Thyroid gland (tissue), 4 donors: Measurements from ENCODE around the gene PAX5. TPM values are rescaled to one million over a fixed set of nuclear protein-coding genes. Genes with fewer than 3 reads are reported as not detected.

Experiments
- DNase-seq, 2 donors: peaks; one replicate each; pipeline ENCODE4 v3.0.0-alpha.2; 2019
- H3K27ac ChIP-seq, 3 donors: fragments of 200-600 bp; sonication (generic); 1 replicate in 2 of 3; 2 replicates in 1 of 3; pipeline ENCODE4 v1.5.1; 2016 to 2019; ENCODE audit warnings: mild to moderate bottlenecking in 1 of 3, moderate library complexity in 1 of 3
- H3K27me3 ChIP-seq: fragments of 200-600 bp; sonication (generic); one replicate; pipeline ENCODE4 v1.5.1; 2019
- H3K36me3 ChIP-seq, 2 donors: fragments of 200-600 bp; sonication (generic); one replicate each; pipeline ENCODE4 v1.5.1; 2016 to 2019
- H3K4me1 ChIP-seq, 2 donors: fragments of 200-600 bp; sonication (generic); one replicate each; pipeline ENCODE4 v1.5.1; 2017 to 2019
- H3K4me3 ChIP-seq, 3 donors: fragments of 200-600 bp; sonication (generic); replicated peaks in 1 of 3; 1 replicate in 2 of 3; 2 replicates in 1 of 3; pipeline ENCODE4 v1.5.1; 2016; ENCODE audit warnings: mild to moderate bottlenecking in 1 of 3
- H3K9me3 ChIP-seq: fragments of 200-600 bp; sonication (generic); one replicate; pipeline ENCODE4 v1.5.1; 2017
- POLR2A ChIP-seq, 2 donors: fragments of 450-650 bp; IDR thresholded peaks; one replicate each; pipeline ENCODE4 v1.6.1; 2017; ENCODE audit warnings: antibody characterized with exemption in 2 of 2, mild to moderate bottlenecking in 2 of 2, moderate library complexity in 1 of 2
- WGBS, 2 donors: methylation state at CpG; one replicate each; pipeline ENCODE4 v1.1.5; 2017; 5-methylcytosine and 5-hydroxymethylcytosine counted together
- intact Hi-C: fragments of 100-400 bp; cut with DNase I; formaldehyde crosslinking; loops from one replicate; pipeline ENCODE4 v1.15.1; 2023
- total RNA-seq, 4 donors: library from RNA; depleted of rRNA; stranded (reverse); fragments of >200 nt; gene quantifications; one replicate each; pipeline ENCODE4 v1.2.3, GENCODE V29; 2016
- TF ChIP-seq, protein P1 (sequence below), 6 experiments: fragments of 200-600 bp in 3 of 6; fragments of 450-650 bp in 3 of 6; sonication (generic) in 3 of 6; IDR thresholded peaks; one replicate each; pipeline ENCODE4 v1.5.1; 2016 to 2019; ENCODE audit warnings: antibody characterized with exemption in 6 of 6, mild to moderate bottlenecking in 2 of 6, inconsistent platforms in 1 of 6, moderate library complexity in 1 of 6

The PAX5 gene
- total RNA-seq, 4 donors from 2014 or later, result 0.68 TPM; not detected in 3

DNA sequence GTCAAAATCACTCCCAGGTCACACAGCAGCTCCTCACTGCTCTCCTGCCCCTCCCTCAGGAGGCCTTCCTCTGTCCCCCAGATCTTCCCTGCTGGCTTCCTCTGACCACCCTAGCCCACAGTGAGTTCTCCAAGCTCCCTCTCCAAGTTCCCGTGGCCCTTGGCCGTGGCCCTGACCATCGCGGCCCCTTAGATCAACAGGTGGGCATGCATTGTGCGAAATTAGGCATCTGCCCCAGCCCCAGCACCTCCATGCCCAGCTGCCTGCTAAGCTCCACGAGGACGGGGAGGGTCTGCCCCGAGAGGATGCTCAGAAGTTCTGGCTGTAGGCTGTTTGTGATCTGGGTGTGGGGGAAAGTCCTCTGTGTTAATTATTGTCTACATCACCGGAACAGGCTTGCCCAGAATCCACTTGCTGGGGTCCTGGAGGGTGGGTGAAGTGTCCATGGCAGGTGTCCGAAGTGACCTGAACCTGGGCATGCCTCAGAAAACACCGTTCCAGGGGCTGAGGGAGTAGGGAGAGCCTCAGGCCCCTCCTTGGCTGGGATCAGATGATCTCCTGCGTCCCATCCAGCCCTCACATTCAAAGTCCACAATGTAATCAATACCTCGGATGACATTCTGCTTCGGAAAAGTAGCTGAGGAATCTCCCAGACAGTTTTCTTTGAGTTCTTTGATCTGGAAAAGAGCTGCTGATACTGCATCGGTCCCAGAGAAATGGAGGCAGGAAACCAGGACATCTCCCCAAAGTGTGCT is 194.8 kb downstream of the PAX5 start:
- H3K4me3 ChIP-seq, result no peak overlapping the region
- TF ChIP-seq POLR2A (IDR thresholded peaks at IDR 0.05), result no peak
- TF ChIP-seq, protein P1, sequence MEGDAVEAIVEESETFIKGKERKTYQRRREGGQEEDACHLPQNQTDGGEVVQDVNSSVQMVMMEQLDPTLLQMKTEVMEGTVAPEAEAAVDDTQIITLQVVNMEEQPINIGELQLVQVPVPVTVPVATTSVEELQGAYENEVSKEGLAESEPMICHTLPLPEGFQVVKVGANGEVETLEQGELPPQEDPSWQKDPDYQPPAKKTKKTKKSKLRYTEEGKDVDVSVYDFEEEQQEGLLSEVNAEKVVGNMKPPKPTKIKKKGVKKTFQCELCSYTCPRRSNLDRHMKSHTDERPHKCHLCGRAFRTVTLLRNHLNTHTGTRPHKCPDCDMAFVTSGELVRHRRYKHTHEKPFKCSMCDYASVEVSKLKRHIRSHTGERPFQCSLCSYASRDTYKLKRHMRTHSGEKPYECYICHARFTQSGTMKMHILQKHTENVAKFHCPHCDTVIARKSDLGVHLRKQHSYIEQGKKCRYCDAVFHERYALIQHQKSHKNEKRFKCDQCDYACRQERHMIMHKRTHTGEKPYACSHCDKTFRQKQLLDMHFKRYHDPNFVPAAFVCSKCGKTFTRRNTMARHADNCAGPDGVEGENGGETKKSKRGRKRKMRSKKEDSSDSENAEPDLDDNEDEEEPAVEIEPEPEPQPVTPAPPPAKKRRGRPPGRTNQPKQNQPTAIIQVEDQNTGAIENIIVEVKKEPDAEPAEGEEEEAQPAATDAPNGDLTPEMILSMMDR (IDR thresholded peaks at IDR 0.05), result no peak
- no peaks in the 10 kb centered on the region for H3K36me3 ChIP-seq
- H3K9me3 ChIP-seq, result no peaks in the 10 kb centered on the region
- no peak for DNase-seq
- WGBS, 2 donors, result 75 to 80% methylated on average over 15 of the region's 15 CpGs
- H3K27me3 ChIP-seq, result no peaks in the 10 kb centered on the region
- no peak overlapping the region for H3K27ac ChIP-seq
- no peaks in the 10 kb centered on the region for H3K4me1 ChIP-seq
- intact Hi-C loops, result no loop called here

DNA sequence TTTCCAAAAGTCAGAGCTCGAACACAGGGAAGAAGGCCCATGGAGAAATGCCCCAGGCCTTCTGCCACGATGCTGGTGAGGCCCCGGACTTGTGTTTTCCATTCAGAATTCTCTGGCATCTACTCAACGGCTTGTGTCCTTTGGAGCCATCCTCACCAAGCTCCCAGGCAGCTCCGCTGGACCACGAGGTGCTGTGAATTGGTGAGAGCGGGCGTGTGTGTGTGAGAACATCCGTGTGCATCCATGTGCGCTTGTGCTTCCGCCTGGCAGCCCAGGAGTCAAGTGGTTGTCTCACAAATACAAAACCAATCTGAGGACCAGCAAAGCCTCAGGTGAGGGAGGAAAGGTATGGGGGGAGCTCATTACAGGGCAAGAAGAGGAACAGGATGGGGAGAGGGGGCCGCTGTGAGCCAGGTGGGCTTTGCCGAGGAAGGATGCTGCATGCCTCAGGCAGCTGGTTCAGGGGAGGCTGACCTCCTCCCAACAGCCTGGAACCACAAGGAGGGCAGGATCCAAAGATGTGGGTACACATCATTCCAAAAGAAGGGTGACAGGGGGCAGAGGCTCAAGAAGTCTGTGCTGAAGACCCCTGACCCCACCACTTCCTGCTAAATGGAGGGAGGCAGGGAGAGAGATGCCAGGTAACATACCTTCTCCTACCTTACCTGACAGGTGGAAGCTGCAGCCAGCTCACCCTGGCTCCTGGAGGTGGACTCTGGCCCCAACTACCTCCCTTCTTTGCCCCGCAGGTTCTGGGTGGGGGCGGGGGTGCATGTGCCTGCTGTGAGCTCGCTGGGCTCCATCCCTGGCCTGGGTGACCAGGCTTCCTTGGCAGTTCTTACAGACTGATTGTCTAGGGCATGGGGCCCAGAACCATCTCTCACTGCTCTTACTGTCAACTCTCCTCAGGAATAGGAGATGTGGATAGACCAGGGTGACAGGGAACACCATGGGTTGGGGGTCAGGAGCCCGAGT is 196.3 kb downstream of the PAX5 start:
- TF ChIP-seq POLR2A (IDR thresholded peaks at IDR 0.05), result no peak
- TF ChIP-seq, protein P1 (IDR thresholded peaks at IDR 0.05), result no peak
- H3K9me3 ChIP-seq, result no peaks in the 10 kb centered on the region
- no peak overlapping the region for H3K27ac ChIP-seq
- DNase-seq, result no peak
- no peaks in the 10 kb centered on the region for H3K27me3 ChIP-seq
- 75 to 77% methylated on average over 15 to 17 of the region's 17 CpGs for WGBS, 2 donors
- intact Hi-C loops, result no loop called here
- no peak overlapping the region for H3K4me3 ChIP-seq
- H3K4me1 ChIP-seq, result no peaks in the 10 kb centered on the region
- H3K36me3 ChIP-seq, result no peaks in the 10 kb centered on the region

DNA sequence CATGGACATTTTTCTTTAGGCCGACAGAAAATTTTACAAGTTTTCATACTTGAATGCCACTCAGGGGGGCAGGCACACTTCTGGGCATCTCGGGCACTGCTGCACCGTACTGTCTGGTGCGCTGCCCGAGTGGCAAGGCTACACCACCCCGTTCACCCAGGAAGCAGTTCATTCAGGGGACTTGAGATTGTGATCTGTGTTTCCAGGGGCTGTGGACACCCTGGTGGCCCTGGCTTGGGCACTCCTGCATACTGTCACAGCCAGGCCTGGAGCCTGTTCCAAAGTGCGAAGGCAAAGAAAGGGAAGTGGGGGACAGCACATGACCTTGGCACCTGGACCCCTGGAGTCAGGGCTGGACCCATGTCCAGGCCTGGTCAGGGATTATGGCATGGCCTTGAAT is 197.6 kb downstream of the PAX5 start:
- no peak for TF ChIP-seq POLR2A (IDR thresholded peaks at IDR 0.05)
- TF ChIP-seq, protein P1 (IDR thresholded peaks at IDR 0.05), result no peak
- Histone ChIP-seq H3K27ac (no peak overlapping the region), H3K27me3 (no peaks in the 10 kb centered on the region), H3K4me1 (no peaks in the 10 kb centered on the region), H3K4me3 (no peak overlapping the region), H3K9me3 (no peaks in the 10 kb centered on the region), H3K36me3 (no peaks in the 10 kb centered on the region)
- no peak for DNase-seq
- intact Hi-C loops, result no loop called here
- 89 to 90% methylated on average over 6 of the region's 7 CpGs for WGBS, 2 donors

DNA sequence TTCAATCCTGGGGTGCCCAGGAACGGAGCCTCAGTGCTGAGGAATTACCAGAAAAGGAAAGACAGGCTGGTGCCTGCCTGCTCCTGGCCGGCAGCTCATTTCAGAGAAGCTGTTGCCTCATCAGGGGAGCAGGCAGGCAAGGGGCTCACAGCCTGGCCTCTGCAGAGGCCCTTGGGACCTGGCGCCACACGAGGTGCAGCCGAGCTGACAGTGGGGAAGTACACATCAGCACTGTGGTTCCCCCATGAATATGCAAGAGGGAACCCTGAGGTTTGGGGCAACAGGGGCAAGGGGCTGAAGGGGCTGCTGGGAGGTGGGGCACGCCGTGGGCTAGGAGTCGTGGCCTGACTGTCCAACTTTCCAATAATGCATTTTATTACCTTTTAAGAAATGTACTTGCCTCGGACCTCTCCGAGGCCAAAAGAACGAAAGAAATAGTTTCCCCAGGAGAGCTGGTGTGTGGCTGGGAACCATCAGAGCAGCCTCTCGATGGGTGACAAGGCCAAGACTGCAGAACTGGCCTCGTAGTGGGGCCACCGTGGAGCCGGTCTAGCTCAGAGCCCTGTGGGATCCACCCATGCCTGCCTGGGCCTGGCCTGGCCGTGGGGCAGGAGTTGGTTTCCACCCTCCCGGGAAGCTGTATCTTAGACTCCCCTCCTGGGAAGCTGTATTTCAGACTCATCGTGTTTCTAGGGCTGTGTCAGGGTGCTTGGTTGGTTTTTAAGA is 198.6 kb downstream of the PAX5 start:
- Histone ChIP-seq H3K4me1 (no peaks in the 10 kb centered on the region), H3K4me3 (no peak overlapping the region), H3K27ac (no peak overlapping the region), H3K27me3 (no peaks in the 10 kb centered on the region), H3K36me3 (no peaks in the 10 kb centered on the region), H3K9me3 (no peaks in the 10 kb centered on the region)
- TF ChIP-seq, protein P1 (IDR thresholded peaks at IDR 0.05), result no peak
- TF ChIP-seq POLR2A (IDR thresholded peaks at IDR 0.05), result no peak
- intact Hi-C loops, result no loop called here
- no peak for DNase-seq
- 71 to 83% methylated on average over 15 to 18 of the region's 18 CpGs for WGBS, 2 donors
